Stimulated activated CD8-positive, alpha-beta memory T cell treated with anti-CD3 and anti-CD28 coated beads, Interleukin-2, amount 100 ng/mL, for 48 hours (primary cell): ENCODE results near the gene KIF13A.
"Not testable (repeated sequence)": the region's sequence is repeated elsewhere in the genome, so short reads cannot be mapped to it uniquely, and the experiment has no call there.

Experiments used
- DNase-seq, 2 donors: peaks; one replicate each; pipeline ENCODE4 v3.0.0-alpha.2; 2020; ENCODE audit warnings: low read depth in 2 of 2

The KIF13A gene

DNA sequence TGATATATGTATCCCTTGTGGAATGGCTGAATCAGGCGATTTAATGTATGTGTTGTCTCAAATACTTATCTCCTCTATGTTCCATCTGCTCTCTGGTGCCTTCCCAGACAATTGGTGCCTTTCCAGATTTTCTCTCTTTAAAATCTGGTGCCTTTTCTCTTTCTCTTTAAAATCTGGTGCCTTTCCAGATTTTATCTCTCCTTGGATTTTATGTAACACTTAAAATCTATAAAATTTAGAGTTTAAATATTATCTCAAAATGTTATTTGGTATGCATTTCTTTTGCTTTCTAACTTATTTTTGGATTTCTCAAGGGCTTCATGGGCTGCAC is 116.3 kb downstream of the KIF13A start:
- DNase-seq: no peak

DNA sequence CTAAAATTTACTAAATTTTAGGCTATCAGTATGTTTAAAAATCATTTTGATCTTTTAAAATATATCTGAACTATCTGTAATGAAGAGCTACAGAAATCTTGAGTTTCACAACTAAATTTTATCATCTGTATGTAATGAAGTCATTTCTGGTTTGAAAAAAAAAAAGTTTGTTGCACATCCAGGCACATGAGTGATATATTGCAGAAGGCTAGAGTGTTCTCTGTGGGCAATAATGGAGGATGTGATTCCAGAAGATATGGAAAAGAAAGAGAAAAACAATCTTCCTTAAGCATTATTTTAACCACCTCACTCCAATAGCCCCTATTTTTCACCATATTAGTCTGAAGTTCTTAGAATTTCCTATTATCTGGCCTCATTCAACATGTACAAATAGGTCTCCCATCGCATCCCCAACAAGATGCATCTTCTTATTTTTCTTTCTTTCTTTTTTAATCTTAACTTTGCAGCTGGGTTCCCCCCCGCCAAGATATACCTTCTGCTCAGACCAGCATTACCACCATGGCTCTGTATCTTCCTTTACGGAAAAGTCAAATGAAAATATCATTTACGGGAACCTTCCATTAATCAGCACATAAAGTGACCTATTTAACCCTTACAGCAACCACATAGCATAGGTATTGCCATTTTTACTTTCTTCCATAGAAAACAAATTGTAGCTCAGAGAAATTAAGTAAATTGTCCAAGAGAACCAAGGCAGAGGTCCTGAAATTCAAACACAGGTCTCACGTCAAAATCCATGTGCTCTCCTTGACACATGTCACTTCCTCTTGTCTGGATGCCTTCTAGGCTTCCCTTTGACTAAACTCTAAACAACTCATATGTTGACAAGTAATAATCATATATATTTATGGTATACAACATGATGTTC is 116.9 kb downstream of the KIF13A start:
- DNase-seq: no peak

DNA sequence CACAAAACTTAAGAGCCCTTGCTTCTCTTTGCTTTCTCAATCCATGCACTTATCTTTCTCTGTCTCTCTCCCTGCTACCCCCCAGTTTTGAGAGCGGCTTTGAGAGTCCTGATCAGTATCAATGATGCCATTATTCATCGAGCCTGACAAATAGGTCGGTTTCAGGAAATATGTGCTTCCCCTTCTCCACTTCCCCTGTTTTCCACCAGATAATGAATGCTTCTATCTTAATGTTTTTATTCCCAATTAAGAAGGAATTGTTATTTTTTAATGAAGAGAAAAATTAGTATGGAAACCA is 117.7 kb downstream of the KIF13A start:
- DNase-seq: no peak

DNA sequence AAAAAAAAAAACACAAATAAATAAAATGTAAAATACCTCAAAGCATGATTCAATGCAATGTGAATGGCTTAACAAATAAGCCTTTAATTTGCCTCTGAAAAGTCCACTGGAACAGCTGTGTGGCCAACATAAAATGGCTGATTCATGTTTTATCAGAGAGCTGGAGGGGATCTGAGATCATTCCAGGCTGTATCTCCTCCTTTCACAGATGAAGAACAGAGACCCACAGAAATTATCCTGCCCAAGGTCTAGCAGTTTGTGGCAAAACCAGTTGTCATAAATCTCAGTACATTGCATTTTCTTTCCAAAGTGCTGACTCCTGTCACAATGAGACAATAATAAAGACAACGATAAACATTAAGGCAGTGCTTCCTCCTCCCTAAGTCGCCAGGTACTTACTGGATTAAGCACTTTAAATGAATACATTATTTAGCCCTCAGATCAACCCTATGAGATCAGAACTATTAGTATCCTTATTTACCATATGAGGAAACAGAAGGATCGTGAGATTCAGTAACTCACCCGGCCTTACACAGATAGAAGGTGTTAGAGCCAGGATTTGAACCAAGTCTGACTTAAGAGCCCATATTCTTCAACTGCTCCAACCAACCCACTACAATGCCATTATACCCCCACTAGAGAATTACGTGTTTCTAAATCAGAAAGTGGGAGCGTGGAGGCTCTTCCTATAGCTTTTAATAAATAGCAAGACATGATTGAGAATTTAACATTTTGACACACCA is 118.3 kb downstream of the KIF13A start:
- DNase-seq: no peak

DNA sequence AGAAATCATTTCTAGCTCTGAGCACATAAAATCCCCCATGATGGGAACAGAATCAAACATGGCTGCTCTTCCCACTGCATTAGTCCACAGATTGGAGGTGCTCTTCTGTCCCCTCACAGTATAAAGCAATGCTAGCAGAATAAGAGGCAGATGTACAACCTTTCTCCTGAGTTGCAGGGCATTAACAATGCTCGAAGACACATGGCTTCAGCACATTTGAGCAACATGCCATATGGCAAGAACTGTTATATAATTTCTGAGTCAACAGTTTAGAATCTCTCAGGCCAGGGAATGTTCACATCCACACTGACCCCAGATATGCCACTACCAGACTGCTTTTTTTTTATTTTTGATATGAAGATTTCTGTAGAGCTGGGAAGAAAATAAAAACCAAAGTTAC is 119.6 kb downstream of the KIF13A start:
- DNase-seq: no peak

DNA sequence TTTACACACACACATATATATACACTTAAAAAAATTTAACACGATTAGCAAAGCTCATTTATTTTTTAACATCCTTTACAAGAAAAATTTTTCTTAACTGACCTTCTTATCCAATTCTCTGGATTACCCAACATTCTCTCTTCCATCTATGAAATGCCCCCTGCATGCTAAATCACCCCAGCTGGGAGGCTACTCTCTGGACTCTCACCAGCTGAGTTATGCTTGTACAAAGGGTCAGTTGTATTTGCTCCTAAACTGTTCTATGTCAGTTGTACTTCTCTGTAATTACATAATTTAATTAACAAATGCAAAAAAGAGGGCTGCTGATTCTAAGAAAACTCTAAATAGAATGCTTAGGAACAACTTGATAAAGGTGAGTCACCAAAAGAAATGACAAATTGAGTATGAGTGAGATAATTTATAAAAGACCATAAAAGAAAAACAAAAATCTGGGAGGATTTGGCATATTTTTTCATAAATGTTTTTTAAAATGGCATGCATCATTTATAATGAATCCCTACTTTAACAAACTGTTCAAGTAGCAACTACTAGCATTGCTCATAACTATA is 120.5 kb downstream of the KIF13A start:
- no peak for DNase-seq

DNA sequence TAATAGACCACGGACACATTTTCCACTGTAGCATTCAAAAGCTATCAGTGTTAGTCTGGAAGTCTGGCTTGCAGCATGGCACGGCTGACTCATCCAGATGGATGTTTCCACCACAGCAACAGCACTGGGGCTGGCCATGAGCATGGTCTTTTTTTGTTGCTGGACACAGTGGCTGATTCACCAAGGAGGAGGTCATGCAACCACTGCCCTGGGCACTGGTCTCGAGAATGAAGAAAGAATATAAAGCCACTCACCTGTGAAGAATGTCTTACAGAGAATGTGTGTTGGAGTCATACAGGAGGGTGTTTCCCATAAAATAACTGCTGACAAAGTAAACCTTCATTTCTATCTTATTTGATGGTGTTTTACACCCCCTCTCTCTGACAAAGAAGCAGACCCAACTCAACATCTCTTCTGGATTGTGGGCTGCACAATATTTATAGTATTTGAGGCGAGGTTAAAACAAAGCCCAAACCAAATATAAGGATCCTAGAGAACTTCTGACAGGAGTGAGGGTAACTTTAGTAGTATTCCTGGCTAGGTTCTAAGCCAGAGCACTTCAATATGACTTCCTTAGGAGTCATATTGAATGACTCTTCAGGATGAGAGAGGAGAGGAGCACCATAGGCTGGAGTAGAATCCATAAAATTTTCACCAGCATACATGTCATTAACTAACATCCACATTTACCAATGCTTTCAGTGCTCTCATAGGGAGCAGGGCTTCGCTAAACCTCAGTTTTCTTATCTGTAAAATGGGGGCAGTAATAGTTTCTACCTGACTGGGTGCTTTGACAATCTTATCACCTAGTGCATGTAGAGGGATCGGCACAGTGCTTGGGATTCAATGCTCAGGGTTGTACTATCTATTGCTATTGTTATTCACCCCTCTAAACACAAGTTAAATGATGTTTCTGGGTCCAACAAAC is 121.4 kb downstream of the KIF13A start:
- DNase-seq: no peak

DNA sequence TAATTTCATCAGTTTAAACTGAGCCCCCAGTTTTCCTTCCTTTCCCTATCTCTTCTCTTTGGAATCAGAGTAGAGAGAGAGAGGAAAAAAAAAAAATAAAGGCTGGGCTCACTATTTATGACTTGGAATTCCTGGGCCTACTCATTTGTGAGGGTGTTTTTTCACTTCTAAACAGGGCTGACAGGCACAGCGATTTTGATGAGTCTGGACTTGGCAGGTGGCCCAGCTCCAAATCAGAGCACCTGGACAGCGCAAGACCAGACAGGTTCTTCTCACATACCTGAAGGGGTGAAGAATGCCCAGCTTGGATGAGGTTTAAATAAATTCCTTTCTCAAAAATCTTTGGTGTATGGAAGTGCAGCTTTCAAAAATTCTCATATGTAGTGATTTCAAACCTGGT is 122.2 kb downstream of the KIF13A start:
- no peak for DNase-seq

DNA sequence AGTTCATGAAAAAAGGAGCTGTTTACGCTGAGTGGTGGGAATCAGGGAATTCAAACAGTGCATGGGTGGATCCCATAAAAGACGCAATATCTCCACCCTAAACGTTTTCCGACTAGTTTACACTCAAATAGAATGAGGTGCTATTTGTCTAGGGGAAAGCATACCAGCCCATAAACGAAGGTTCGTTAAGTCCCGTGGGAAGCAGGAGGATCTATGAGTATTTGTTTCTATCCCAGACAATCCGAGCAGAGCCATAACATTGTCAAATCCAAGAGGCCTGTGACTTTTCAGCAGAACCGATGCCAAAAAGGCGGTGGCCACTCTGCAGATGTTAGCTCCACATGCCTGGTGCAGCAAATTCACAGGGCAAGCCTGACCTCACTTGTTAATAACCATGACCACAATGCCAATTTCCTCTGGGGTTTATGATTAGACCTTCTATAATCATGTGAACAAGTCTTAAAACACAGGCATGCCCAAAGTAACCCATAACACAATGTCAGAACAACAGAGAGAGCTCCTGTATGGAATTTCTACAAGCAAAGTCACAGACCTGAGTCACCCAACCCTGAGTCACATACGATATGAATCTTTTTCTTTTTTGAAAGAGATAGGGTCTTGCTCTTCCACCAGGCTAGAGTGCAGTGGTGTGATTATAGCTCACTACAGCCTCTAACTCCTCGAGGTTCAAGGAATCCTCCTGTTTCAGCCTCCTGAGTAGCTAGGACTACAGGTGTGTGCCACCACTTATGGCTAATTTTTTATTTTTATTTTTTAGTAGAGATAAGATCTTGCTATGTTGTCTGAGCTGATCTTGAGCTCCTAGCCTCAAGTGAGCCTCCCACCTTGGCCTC is 123.3 kb downstream of the KIF13A start:
- DNase-seq: no peak

DNA sequence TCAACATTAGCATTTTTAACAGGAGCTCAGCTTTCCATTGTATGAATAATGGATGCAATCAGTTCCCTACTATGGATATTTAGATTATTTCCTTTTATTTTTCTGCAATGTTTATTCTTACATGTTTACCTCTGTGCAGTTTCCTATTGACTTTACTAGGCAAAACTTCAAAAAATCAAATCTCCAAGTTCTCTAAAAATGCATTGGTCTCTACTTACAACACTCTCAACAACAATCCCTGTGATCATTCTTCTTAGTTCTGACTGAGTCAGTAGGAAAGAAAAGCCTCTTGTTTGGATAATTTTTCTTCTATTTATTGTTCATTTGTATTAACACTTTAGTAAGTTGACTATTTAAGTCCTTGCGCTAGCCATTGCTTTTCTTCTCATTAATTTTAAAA is 126.1 kb downstream of the KIF13A start:
- DNase-seq: no peak

DNA sequence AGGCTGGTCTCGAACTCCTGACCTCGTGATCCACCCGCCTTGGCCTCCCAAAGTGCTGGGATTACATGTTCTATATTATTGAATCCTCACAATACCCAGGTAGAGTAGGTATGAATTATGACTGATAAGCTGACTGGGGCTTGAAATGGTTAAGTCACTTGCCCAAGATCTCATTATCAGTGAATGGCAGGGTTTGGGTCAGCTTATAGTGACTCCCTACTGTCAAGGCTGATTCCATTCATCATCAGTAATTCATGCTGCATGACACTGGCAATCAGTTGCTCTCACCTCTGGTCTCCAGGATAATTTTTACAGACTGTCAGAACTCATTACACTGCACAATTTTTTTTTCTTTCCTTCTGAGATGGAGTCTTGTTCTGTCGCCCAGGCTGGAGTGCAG is 127.6 kb downstream of the KIF13A start:
- no peak for DNase-seq

DNA sequence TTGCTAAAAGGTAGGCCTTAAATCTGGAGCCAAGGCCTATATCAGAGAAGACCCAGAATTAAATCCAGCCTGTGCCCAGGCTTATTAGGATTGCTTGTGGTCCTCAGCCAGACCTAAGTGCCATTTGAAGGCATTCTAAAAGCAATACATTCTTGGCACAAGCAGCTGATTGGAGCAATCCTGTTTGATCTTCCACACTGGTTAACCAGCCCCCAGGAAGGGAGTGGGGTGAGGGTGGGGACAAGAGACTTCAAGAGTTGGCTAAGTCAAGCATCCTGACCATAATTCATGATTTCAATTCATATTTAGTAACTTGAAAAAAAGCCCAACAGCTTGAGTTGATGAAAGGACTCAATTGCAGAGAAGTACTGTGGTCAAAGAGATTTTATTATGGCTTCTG is 128.9 kb downstream of the KIF13A start:
- DNase-seq: no peak

DNA sequence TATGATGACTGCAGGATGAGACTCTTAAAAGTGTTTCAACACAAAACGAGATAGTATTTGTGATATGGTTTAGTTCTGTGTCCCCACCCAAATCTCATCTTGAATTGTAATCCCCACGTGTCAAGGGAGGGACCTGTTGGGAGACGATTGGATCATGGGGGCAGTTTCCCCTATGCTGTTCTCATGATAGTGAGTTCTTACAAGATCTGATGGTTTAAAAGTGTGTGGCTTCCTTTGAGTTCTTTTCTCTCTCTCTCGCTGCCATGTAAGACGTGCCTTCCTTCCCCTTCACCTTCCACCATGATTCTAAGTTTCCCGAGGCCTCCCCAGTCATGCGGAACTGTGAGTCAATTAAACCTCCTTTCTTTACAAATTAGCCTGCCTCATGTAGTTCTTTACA is 130.2 kb downstream of the KIF13A start:
- not testable (repeated sequence) for DNase-seq

DNA sequence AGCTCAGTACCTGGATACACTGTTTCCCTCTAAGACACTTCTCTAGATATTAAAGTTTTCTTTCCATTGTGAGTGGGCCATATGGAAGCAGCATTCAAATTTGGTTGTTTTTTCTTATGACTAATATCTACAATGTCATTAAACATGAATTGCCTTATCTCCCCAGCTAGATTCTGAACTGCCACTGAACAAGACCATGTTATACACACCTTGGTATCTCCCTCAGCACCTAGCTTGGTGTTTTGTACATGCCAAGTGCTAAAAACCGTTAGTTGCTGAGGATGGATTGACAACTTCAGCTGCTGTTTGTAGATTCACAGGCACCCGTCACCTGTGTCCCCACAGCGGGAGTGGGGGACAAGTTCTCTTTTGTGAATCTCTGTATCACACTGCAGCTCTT is 131.1 kb downstream of the KIF13A start:
- no peak for DNase-seq

DNA sequence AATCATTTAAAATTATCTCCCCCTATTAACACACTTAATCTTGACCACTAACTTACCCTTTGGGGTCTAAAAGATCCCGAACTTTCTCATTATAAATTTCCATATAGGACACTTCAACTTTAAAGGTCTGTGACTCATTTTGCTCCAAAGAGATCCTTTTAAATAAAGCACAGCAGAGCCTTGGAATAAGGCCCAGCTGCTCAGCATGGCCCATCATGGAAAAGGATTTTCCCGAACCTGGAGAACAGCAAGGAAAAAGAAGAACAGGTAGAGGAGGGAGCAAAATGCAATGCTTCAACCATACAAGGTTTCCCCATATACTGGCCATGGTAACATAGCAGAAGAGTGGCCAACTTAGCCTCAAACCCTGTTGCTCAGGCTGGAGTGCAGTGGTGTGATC is 132.1 kb downstream of the KIF13A start:
- DNase-seq: no peak

DNA sequence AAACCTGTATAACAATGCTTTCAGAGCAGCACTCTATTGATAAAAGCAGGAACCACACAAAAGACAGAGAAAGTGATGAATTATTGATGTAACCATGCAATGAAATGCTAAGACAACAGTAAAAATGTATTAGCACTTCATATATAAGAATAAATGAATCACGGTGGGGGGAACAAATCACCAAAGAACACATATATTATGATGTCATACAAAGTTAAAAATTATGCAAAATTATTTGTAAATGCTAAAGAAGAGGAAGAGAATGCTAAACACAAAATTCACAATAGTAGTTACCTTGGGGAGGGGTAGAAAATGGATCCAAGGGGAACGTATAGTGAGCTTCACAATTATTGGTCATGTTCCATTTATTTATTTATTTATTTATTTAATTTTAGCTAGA is 133.9 kb downstream of the KIF13A start:
- DNase-seq: no peak

DNA sequence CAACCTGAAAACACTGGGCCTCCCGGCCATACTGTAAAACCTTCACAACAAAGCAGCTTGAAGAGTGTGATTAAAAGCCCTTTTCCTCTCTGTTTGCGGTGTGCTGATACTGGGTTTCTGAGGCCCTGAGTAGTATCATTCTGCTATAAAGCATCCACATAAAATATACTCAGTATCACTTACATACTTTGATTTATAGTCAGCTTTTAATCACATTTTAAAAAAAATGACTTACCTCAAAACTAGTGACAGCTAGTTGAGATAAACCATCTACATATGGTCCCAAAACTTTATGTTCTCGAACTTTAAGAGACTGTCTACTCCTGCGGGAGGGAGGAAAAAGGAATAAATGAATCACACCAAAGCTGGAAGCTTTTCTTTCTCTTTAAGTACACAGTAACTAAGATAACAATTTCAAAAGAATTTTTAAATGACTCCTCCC is 135.7 kb downstream of the KIF13A start:
- DNase-seq: no peak

DNA sequence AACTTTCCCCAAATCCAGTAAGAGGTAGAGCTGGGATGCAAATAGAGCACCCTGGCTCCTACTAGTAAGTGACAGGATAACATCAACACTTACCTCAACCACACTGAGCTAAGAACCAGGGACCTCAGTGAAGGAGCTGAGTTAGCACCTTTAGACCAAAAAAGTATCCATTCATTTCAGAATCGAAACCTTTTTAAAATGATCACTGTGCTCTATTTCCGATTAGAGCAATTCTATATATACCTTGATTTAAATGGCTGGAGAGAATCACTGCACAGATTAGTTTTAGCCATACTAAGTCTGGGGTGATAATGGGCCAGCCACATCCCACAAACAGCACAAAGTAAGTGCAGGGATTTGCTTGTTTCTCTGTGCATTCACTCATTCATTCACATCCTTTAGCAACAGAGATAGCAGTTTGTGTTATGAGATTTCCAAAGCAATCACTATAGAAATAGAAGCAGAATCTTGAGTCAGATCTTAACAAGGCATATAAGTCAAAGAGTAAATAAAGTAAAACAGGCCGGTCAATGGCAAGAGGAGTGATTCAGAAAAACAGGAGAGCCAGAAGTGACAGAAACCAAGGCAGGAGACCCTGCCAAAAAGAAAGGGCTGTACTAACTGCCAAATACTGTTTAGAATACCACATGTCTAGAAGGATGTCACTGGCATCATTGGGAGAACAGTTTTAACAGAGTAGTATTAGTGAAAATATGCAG is 136.3 kb downstream of the KIF13A start:
- no peak for DNase-seq

DNA sequence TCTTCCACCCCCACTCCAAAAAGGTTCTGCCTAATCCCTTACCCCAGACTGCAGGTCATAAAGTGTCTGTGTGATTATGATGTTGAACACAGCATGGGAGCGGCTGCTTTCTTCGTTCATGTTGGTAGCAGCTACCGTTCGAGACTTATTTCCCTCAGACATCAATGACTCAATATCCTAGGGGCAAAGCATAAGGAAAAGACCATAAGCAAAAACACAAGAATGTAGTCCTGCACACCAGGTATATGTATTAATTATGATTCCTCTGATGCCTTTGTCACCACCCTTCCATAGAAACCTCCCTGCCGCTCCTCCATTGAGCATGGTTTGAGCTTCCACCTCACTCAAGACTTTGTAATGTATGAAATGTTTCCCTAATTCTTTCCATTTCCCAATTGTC is 137.2 kb downstream of the KIF13A start:
- no peak for DNase-seq

DNA sequence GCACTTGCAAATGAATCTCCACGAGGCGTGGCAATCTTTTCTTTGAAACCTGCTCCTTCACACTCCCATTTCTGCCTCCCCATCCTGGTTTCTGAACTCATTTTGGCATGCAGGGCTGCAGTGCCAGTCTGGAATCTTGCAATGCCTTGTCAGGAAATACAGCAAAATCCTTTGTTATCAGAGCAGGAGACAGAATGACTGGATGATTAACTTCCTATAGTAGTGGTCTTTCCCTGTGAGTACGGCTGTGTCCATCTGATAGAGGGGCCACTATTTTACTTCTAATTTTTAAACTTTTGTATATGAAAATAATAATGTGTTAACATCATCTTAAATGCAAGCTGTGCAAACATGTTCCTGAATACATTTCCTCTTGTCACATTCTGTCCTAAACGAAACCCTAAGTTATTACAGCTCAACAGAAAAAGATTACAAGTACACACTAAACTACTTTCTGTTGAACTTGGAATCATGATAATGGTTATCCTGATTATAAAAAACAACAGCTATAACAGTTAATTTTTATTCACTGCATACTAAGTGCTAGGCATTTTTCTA is 140.2 kb downstream of the KIF13A start:
- DNase-seq: no peak
